GM23248 (cell line): ENCODE results near the gene LUC7L3. TPM values are rescaled to one million over a fixed set of nuclear protein-coding genes. Genes with fewer than 3 reads are reported as not detected.

Experiments used
- DNase-seq: peaks from one replicate; pipeline ENCODE4 v3.0.0-alpha.2; 2015
- H2AFZ ChIP-seq: fragments of 200-600 bp; sonication (generic); 2 replicates; pipeline ENCODE4 v1.6.1; 2016; ENCODE audit warnings: antibody characterized with exemption
- H3F3A ChIP-seq: fragments of 200-600 bp; sonication (generic); 2 replicates; pipeline ENCODE4 v1.6.1; 2016; ENCODE audit warnings: mild to moderate bottlenecking, antibody characterized with exemption, mixed run types; ENCODE audit not compliant: insufficient read depth
- H3K27ac ChIP-seq: fragments of 200-600 bp; sonication (generic); 2 replicates; pipeline ENCODE4 v1.5.1; 2016; ENCODE audit warnings: mild to moderate bottlenecking
- H3K27me3 ChIP-seq: fragments of 200-600 bp; sonication (generic); replicated peaks from 2 replicates; pipeline ENCODE4 v1.6.1; 2016; ENCODE audit warnings: mild to moderate bottlenecking; ENCODE audit not compliant: insufficient read depth
- H3K36me3 ChIP-seq: fragments of 200-600 bp; sonication (generic); 2 replicates; pipeline ENCODE4 v1.6.1; 2016; ENCODE audit warnings: low read depth, mild to moderate bottlenecking
- H3K4me1 ChIP-seq: fragments of 200-600 bp; sonication (generic); 2 replicates; pipeline ENCODE4 v1.6.1; 2016; ENCODE audit warnings: mild to moderate bottlenecking; ENCODE audit not compliant: insufficient read depth
- H3K4me2 ChIP-seq: fragments of 200-600 bp; sonication (generic); one replicate; pipeline ENCODE4 v1.6.1; 2016; ENCODE audit warnings: mild to moderate bottlenecking; ENCODE audit not compliant: unreplicated experiment
- H3K4me3 ChIP-seq: fragments of 200-600 bp; sonication (generic); 2 replicates; pipeline ENCODE4 v1.5.1; 2016; ENCODE audit warnings: mild to moderate bottlenecking
- H3K79me2 ChIP-seq: fragments of 200-600 bp; sonication (generic); 2 replicates; pipeline ENCODE4 v1.6.1; 2016; ENCODE audit warnings: mild to moderate bottlenecking; ENCODE audit not compliant: insufficient read depth
- H3K9ac ChIP-seq: fragments of 200-600 bp; sonication (generic); 2 replicates; pipeline ENCODE4 v1.6.1; 2016; ENCODE audit warnings: mild to moderate bottlenecking
- H3K9me2 ChIP-seq: fragments of 200-600 bp; sonication (generic); 2 replicates; pipeline ENCODE4 v1.6.1; 2016; ENCODE audit warnings: mixed run types, mild to moderate bottlenecking, moderate library complexity; ENCODE audit not compliant: insufficient read depth
- H3K9me3 ChIP-seq: fragments of 200-600 bp; sonication (generic); one replicate; pipeline ENCODE4 v1.6.1; 2017; ENCODE audit warnings: low read depth
- H4K20me1 ChIP-seq: fragments of 200-600 bp; sonication (generic); 2 replicates; pipeline ENCODE4 v1.6.0; 2016; ENCODE audit not compliant: insufficient read depth
- EZH2 ChIP-seq: fragments of 200-600 bp; sonication (generic); IDR thresholded peaks from 2 replicates; pipeline ENCODE4 v1.6.1; 2018; ENCODE audit warnings: antibody characterized with exemption, mild to moderate bottlenecking; ENCODE audit not compliant: insufficient read depth, poor library complexity, severe bottlenecking
- EZH2phosphoT487 ChIP-seq: fragments of 200-600 bp; sonication (generic); IDR thresholded peaks from 2 replicates; pipeline ENCODE4 v1.6.1; 2018; ENCODE audit warnings: antibody characterized with exemption, moderate library complexity, mild to moderate bottlenecking, low read depth; ENCODE audit not compliant: insufficient read depth
- WGBS, 2 experiments: methylation state at CpG; one replicate each; pipeline ENCODE4 v1.1.6; 2015 to 2017; ENCODE audit warnings: low lambda C conversion rate in 2 of 2, low coverage in 1 of 2; ENCODE audit errors: missing lambda C conversion rate in 2 of 2; 5-methylcytosine and 5-hydroxymethylcytosine counted together
- in situ Hi-C: fragments of 300-500 bp; cut with MboI; formaldehyde crosslinking; loops from 2 replicates; pipeline ENCODE4 v1.15.0; 2020
- polyA plus RNA-seq: library from polyadenylated mRNA; unstranded; fragments of >200 nt; fragmentation: Nextera tagmentation; extraction: Ambion mirVana; gene quantifications from 2 replicates; pipeline ENCODE4 v1.2.1, GENCODE V29; 2016
- total RNA-seq: library from RNA; depleted of rRNA; stranded (reverse); fragments of >200 nt; shearing (Covaris generic); gene quantifications from 2 replicates; pipeline ENCODE4 v1.2.3, GENCODE V29; 2014

Gene LUC7L3
- total and polyA plus RNA-seq, 2 experiments from 2014 or later: 59.1 to 138 TPM

GRCh38 chr17:50771991-50772785, 52.8 kb downstream of the LUC7L3 start:
- TF ChIP-seq EZH2 (no peak), EZH2phosphoT487 (no peak)
- H3K27me3 ChIP-seq: no peaks in the 10 kb centered on the region
- no peak overlapping the region for H3K4me2 ChIP-seq
- no peaks in the 10 kb centered on the region for H3K79me2 ChIP-seq
- H3K9me2 ChIP-seq: no peaks in the 10 kb centered on the region
- H3K4me1 ChIP-seq: no peaks in the 10 kb centered on the region
- H4K20me1 ChIP-seq: no peaks in the 10 kb centered on the region
- in situ Hi-C loops: no loop called here
- no peak overlapping the region for H3K27ac ChIP-seq
- WGBS, 2 experiments: 70% methylated on average over 15 of the region's 15 CpGs
- H3K9me3 ChIP-seq: no peaks in the 10 kb centered on the region
- H2AFZ ChIP-seq: no peak overlapping the region
- H3K36me3 ChIP-seq: no peaks in the 10 kb centered on the region
- no peaks in the 10 kb centered on the region for H3F3A ChIP-seq
- H3K9ac ChIP-seq: no peak overlapping the region
- DNase-seq: no peak
- H3K4me3 ChIP-seq: no peak overlapping the region

- H3K4me1 ChIP-seq: no peaks in the 10 kb centered on the region
- no peak for DNase-seq
- no peaks in the 10 kb centered on the region for H3K79me2 ChIP-seq
- in situ Hi-C loops: no loop called here
- H3K27me3 ChIP-seq: no peaks in the 10 kb centered on the region
- H3K9me2 ChIP-seq: no peaks in the 10 kb centered on the region
- no peak overlapping the region for H3K9ac ChIP-seq
- H3K27ac ChIP-seq: no peak overlapping the region
- H3K4me3 ChIP-seq: no peak overlapping the region
- H3K9me3 ChIP-seq: no peaks in the 10 kb centered on the region
- H4K20me1 ChIP-seq: no peaks in the 10 kb centered on the region
- WGBS, 2 experiments: 79 to 83% methylated on average over 7 of the region's 7 CpGs
- H3K4me2 ChIP-seq: no peak overlapping the region
- H3K36me3 ChIP-seq: no peaks in the 10 kb centered on the region
- H2AFZ ChIP-seq: no peak overlapping the region
- H3F3A ChIP-seq: no peaks in the 10 kb centered on the region
- TF ChIP-seq EZH2 (no peak), EZH2phosphoT487 (no peak)
Measured at GRCh38 chr17:50774225-50774803, 54.9 kb downstream of the LUC7L3 start.

DNA sequence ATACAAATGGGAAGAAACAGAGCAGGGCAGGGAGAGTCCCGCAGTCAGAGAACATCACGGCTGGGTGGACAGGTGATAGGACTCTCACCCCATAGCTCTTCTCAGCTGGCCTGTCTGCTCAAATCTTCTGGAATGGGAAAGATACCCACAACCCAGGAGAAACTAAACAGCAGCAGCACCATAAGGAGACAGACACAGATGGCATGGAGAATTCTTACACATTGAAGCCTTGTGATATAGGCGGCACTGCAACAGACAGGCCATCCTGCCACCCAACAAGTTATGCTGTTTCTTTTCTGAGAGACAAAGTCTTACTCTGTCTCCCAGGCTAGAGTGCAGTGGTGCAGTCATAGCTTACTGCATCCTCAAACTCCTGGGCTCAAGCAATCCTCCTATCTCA, 56.5 kb downstream of the LUC7L3 start:
- H4K20me1 ChIP-seq: no peaks in the 10 kb centered on the region
- H3K9me2 ChIP-seq: no peaks in the 10 kb centered on the region
- no peaks in the 10 kb centered on the region for H3K79me2 ChIP-seq
- H3K27ac ChIP-seq: no peak overlapping the region
- WGBS, 2 experiments: 91 to 95% methylated on average over 3 of the region's 3 CpGs
- H3F3A ChIP-seq: no peaks in the 10 kb centered on the region
- DNase-seq: no peak
- H3K9ac ChIP-seq: no peak overlapping the region
- H3K36me3 ChIP-seq: no peaks in the 10 kb centered on the region
- no peaks in the 10 kb centered on the region for H3K9me3 ChIP-seq
- H3K4me1 ChIP-seq: no peaks in the 10 kb centered on the region
- no peak overlapping the region for H3K4me2 ChIP-seq
- no peaks in the 10 kb centered on the region for H3K27me3 ChIP-seq
- no peak overlapping the region for H3K4me3 ChIP-seq
- H2AFZ ChIP-seq: no peak overlapping the region
- TF ChIP-seq EZH2phosphoT487: no peak
- TF ChIP-seq EZH2: no peak
- in situ Hi-C loops: no loop called here

GRCh38 chr17:50778471-50778870, 59.1 kb downstream of the LUC7L3 start:
- Histone ChIP-seq H2AFZ (no peak overlapping the region), H3K9me3 (no peaks in the 10 kb centered on the region), H3K4me2 (no peak overlapping the region), H3K27me3 (no peaks in the 10 kb centered on the region), H3K4me3 (no peak overlapping the region), H3F3A (no peaks in the 10 kb centered on the region), H3K9ac (no peak overlapping the region), H3K36me3 (no peaks in the 10 kb centered on the region), H4K20me1 (no peaks in the 10 kb centered on the region), H3K4me1 (no peaks in the 10 kb centered on the region), H3K79me2 (no peaks in the 10 kb centered on the region), H3K27ac (no peak overlapping the region), H3K9me2 (no peaks in the 10 kb centered on the region)
- in situ Hi-C loops: no loop called here
- 63 to 67% methylated on average over 8 of the region's 8 CpGs for WGBS, 2 experiments
- TF ChIP-seq EZH2 (no peak), EZH2phosphoT487 (no peak)
- DNase-seq: no peak
